GM19455 (cell line): ENCODE results near the gene MCC.
A peak's percentile ranks its signal among the peaks of the same experiment; 100 is the strongest.

Experiments used
- ATAC-seq: cut with Tn5 transposase; IDR thresholded peaks from one replicate; pipeline ENCODE4 v1.9.1; 2021; ENCODE audit not compliant: unreplicated experiment

Gene MCC

DNA sequence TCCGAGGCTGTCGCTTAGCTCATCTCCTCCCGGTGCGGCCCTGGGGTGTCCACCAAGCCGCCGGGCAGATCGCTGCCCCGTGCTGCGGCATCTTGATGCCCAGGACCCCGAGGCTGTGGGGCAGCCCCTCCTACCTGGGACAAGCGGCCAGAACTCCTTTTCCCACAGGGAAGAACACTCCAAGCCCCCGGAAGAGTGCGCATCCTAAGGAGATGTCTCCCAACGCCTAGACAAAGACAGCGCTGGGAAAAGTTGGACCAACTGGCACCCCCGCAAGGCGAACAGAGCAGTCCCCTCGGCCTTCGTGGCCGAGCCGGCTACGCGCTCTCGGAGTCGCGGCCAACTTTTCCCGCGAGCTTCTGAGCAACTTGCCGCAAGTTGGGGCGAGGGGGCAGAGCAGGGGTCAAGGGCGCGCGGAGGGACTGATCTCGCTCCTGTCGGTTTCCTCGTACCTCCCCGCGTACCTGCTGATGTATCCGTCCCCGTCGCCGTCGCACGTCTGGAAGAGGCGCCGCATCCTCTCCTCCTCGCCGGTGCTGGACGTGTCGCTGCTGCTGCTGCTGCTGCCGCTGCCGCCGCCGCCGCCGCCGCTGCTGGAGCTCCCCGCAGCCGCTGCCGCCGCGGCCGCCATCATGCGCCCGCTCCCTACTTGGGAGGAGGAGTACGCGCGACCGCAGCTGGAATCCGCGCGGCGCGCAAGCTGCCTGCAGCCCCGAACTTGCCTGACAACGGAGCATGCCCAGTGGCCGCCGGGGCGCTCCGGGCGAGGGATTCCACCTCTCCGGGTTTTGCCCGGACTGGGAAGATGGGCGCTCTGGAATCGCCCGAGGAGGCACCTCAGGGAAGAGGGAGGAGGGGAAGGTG, at the start of gene MCC:
Gene MCC (minus strand): TSS at position 673 of the 864 bp plus-strand sequence.
- no peak for ATAC-seq

- no peak for ATAC-seq
Measured at GRCh38 chr5:113531481-113532159, 43.4 kb upstream of the MCC start.

DNA sequence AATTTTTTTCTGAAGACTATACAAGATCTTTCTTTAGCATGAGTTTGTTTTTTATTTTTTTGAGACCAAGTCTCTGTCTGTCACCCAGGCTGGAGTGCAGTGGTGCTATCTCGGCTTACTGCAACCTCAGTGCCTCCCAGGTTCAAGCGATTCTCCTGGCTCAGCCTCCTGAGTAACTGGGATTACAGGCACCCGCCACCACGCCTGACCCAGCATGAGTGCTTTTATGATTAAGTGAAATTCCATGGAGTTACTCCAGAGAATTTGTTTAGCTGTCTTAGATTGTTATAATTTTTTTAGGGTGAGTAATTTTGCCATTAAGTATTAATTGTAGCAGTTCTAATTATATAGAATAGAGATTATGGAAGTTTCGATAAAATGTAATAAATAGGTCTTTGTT, 39.5 kb upstream of the MCC start:
- ATAC-seq: no peak

DNA sequence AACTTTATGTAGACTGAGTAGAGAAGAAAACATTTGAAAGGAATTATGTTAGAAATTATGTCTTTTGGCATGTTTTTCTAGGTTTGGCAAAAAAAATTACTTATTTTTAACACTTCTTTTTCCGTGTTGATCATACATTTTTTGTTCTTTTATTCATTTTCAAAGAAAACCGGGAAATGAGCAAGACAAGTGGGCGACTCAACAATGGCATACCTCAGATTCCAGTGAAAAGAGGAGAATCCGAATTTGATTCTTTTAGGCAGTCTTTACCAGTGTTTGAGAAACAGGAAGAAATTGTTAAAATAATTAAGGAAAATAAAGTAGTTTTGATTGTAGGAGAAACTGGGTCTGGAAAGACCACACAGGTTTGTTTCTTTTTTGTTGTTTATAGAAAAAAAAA, 38.2 kb upstream of the MCC start:
- ATAC-seq: no peak

GRCh38 chr5:113524927-113525326, 36.7 kb upstream of the MCC start:
- ATAC-seq: no peak

- no peak for ATAC-seq
Measured at GRCh38 chr5:113523168-113523567, 34.9 kb upstream of the MCC start.

- ATAC-seq: no peak
Measured at GRCh38 chr5:113520899-113521298, 32.6 kb upstream of the MCC start.

GRCh38 chr5:113520429-113520828, 32.2 kb upstream of the MCC start:
- peak; percentile 51 for ATAC-seq

- no peak for ATAC-seq
Measured at GRCh38 chr5:113519412-113519811, 31.2 kb upstream of the MCC start.

GRCh38 chr5:113518884-113519283, 30.6 kb upstream of the MCC start:
- no peak for ATAC-seq

DNA sequence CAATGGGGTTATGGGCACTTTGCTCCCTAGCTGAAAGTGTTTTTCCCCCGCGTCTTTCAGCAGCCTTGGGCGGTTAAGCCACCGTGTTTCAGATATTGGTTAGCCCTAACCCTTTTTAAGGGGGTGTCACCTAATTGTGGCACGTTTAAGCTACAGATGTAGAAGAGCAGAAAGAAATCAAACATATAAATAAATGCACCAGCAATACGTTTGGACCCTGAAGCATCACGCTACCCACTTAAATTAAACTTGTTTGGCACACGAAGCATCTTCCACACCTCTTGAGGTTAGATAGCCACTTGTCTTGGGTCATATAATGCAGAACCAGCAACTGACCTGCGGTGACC, 26.0 kb upstream of the MCC start:
- no peak for ATAC-seq

- peak; percentile 99 for ATAC-seq
Measured at GRCh38 chr5:113513384-113514288, 25.4 kb upstream of the MCC start, which contains the start of gene YTHDC2. Gene YTHDC2, plus strand, starts transcription at chr5:113513694. Its CDS starts 202 bp downstream, at chr5:113513896.

GRCh38 chr5:113512341-113512740, 24.1 kb upstream of the MCC start:
- no peak for ATAC-seq

DNA sequence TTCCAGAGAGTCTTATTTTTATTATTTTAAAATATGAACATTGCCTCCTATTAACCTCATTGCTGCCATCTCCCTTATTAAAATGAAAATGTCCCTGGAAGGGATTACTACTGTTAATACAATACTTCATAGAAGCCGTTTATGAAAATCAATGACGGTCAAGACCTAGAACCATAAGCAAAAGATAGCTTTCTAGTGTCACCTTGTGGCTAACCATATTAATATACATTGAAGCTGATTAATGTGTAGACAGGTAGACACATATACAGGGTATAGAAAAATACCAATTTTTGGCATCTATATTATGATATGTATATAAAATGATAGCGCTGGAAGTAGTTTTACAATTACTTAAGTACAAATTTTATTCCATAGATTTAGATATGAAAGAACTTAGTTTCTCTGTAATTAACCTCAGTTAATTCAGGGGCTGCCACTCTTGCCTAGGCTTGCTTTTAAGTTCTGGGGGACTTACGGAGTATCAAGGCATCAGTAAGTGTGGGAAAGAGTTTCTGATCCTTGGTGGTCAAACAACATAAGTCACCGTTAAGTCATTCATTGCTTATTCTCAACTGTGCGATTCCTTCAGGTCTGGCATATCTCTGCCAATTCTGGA, 22.7 kb upstream of the MCC start:
- ATAC-seq: no peak

GRCh38 chr5:113508756-113509155, 20.5 kb upstream of the MCC start:
- no peak for ATAC-seq

DNA sequence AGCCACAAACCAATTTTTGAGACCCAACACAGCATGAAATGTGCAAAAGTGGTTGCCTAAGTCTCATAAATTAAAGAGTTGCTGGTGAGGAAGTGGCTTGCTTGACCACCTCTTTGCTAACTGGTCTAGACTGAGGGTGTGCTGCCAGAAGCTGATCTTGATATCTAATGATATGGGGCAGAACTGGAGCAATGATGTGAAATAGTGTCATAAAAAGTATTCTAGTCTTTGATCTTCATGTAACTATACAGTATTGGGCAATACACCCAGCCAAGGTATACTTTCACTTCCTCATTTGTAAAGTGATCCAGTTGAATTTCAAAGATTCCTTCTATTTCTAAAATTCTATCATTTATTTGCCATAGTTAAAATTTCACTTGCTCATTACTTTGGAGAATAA, 19.3 kb upstream of the MCC start:
- ATAC-seq: no peak

GRCh38 chr5:113505181-113505580, 16.9 kb upstream of the MCC start:
- ATAC-seq: no peak

DNA sequence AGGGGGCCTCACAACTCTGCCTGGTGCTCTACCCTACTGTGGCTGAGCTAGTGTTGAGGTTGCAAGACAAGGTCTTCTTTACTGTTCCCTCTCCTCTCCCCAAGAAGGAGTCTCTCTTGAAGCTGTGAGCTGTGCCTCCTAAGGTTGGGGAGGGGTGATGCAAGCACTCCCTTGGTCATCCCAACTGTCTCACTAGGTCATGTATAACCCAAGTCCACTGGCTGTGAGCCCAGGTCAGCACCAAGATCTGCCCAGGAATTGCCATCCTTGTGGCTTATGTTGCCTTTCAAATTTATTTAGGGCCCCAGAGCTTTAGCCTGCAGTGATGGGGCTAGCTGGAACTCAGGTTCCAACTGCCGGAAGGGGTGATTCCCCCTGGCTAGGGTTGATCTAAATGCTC, 14.9 kb upstream of the MCC start:
- ATAC-seq: no peak

DNA sequence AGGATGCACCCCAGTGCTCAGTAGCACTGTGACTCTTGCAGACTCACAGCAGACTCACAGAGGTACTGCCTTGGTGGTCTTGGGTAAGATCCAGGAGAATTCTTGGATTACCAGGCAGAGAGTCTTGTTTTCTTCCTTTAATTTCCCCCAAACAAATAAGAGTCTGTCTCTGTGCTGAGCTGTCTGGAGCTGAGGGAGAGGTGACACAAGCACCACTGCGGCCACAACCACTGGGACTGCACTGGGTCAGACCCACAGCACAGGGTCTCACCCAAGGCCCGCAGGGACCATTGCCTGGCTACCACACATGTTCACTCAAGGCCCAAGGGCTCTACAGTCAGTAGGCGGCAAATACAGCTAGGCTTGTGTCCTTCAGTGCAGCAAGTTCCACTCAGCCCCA, 13.8 kb upstream of the MCC start:
- no peak for ATAC-seq

- ATAC-seq: no peak
Measured at GRCh38 chr5:113495422-113495841, 7.2 kb upstream of the MCC start.

DNA sequence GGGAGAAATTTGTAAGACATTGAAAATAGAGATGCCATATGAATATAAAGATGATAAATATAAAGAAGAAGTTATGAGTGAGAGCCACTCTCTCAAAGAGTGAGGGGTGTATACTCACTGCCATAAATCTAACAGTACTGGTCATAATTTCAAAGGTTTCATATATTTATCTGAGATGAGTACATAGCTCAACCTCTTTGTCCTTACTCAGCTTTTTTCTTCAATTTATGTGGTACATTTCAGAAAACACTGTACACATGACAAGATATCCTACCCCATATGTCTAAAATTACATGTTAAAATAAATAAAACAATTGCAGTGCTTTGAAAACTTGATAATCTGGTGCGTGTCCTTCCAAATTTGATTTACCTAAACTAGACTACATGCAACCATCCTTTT, 5.2 kb upstream of the MCC start:
- ATAC-seq: no peak
